Astrocyte of the spinal cord (primary cell): ENCODE data around the gene OPCML.

Experiments used
- DNase-seq: peaks from one replicate; pipeline ENCODE4 v3.0.0; 2011; ENCODE audit warnings: low read depth, low spot score
- H3K4me3 ChIP-seq: 2 replicates; pipeline ENCODE4 v1.5.1; 2011; ENCODE audit warnings: low read depth, mild to moderate bottlenecking, low read length, moderate library complexity
- in situ Hi-C: cut with HindIII; loops from 2 replicates; pipeline ENCODE4 v1.10.0; 2017; ENCODE audit warnings: low sequenced_read_pairs
- TF ChIP-seq, protein P1 (sequence below): IDR thresholded peaks from 2 replicates; pipeline ENCODE4 v1.5.1; 2012; ENCODE audit warnings: low read depth, mild to moderate bottlenecking, low read length, inconsistent platforms

OPCML gene

DNA sequence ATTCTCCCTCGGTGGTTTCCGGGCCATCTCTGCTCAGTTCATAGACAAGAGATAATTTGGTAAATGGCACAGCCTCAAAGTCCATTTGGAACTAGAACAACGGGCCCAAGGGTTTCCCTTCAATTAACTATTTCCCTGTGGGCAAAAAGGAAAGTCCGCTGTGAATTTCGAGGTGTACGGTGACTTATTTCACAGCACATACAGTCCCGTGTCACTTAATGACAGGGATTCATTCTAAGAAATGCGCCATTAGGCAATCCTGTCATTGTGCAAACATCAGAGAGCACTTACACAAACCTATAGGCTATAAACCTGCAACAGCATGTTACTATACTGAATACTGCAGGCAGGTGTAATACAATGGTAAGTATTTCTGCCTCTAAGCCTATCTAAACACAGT lies 551.6 kb downstream of the OPCML start:
- in situ Hi-C loops, result no loop called here
- DNase-seq, result no peak
- TF ChIP-seq, protein P1, sequence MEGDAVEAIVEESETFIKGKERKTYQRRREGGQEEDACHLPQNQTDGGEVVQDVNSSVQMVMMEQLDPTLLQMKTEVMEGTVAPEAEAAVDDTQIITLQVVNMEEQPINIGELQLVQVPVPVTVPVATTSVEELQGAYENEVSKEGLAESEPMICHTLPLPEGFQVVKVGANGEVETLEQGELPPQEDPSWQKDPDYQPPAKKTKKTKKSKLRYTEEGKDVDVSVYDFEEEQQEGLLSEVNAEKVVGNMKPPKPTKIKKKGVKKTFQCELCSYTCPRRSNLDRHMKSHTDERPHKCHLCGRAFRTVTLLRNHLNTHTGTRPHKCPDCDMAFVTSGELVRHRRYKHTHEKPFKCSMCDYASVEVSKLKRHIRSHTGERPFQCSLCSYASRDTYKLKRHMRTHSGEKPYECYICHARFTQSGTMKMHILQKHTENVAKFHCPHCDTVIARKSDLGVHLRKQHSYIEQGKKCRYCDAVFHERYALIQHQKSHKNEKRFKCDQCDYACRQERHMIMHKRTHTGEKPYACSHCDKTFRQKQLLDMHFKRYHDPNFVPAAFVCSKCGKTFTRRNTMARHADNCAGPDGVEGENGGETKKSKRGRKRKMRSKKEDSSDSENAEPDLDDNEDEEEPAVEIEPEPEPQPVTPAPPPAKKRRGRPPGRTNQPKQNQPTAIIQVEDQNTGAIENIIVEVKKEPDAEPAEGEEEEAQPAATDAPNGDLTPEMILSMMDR, result no peak
- H3K4me3 ChIP-seq, result no peak overlapping the region

DNA sequence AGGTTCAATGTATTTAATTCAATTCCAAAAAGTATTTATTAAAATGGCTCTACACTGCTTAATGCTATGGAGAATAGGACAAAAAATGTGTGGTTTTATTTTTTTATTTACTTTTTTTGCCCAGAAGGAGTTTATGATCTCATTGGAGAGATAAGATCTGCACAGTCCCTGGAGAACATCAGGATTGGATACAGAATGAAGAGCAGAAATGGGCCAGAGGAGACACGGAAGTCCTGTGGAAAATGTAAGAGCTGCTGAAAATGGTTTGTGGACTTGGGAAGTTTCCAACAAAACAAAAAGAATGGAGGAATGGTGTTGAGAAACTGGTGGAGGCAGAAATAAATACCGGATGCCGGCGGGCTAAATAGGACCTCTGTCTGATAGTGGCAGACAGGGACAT lies 554.6 kb downstream of the OPCML start:
- no peak overlapping the region for H3K4me3 ChIP-seq
- TF ChIP-seq, protein P1, result no peak
- no peak for DNase-seq
- in situ Hi-C loops, result no loop called here

DNA sequence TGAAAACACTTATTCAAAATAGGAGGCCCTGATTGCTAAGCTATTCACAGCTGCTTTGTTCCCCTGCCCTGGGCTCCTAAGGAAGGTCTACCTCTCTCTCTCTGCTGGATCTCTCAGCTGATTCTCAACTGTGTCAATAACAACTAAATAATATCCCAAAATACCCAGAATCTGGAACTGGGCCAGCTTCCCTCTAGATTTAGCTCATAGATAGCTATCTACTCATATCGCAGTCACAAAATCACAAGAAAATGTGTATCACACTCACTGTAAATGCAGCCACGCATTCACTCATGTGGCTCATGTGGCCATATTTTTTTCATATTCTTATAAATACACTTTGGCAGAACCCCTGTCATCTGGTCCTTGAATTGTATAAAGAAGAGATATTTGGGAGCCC lies 555.1 kb downstream of the OPCML start:
- DNase-seq, result no peak
- H3K4me3 ChIP-seq, result no peak overlapping the region
- in situ Hi-C loops, result no loop called here
- TF ChIP-seq, protein P1, result no peak

DNA sequence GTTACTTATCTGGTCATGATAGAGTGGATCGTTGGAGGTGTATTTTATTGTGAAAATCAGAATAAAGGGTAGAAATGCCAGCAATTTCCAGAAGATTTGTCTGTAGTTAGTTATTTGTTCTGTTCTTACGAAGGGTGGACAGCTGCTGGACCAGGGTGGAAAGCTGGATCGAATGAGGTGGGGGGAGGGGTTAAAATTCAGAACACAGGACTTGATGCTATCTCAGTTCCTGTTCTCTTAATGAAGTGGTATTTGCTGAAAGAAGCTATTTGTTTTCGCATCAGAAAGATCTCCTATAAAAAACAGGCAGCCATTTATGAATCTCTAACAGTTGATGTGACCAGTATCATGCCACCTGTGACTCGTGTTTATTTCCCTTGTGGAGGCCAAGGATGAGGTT lies 556.2 kb downstream of the OPCML start:
- no peak for DNase-seq
- H3K4me3 ChIP-seq, result no peak overlapping the region
- in situ Hi-C loops, result no loop called here
- TF ChIP-seq, protein P1, result no peak

DNA sequence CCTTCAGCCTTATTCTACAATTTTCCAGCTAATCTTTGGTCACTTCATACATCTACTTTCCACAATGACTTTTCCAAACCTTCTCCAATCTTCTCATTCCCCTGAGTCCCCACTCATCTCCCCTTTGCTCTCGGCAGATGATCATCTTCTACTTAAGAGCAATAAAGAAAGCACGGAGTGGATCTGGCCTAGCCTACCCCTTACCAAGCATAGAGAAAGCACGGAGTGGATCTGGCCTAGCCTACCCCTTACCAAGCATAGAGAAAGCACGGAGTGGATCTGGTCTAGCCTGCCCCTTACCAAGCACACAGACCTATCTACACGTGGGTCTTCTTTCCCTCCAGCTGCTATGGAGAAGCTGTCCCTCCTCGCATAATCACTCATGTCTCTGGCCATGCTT lies 558.6 kb downstream of the OPCML start:
- TF ChIP-seq, protein P1, result no peak
- no peak overlapping the region for H3K4me3 ChIP-seq
- in situ Hi-C loops, result no loop called here
- DNase-seq, result no peak

DNA sequence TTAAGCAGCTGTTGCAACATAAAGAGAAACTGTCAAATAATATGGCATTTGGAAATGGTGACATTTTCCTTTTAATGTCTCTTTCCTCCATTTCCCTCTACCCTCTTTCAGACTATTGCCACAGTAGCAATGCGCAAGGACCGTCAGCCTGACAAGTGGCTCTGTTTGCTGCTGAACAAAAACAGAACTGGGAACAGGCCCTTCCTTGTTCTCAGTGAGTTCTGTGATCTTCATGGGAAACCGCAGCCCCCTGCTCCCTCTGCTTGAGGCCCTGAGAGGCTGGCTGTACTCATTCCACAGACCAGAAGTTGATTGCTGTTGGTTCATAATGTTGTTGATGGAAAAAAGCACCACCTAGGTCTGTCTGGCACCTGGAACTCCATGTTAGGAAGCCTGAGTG lies 559.7 kb downstream of the OPCML start:
- H3K4me3 ChIP-seq, result no peak overlapping the region
- DNase-seq, result no peak
- TF ChIP-seq, protein P1, result no peak
- in situ Hi-C loops, result no loop called here

DNA sequence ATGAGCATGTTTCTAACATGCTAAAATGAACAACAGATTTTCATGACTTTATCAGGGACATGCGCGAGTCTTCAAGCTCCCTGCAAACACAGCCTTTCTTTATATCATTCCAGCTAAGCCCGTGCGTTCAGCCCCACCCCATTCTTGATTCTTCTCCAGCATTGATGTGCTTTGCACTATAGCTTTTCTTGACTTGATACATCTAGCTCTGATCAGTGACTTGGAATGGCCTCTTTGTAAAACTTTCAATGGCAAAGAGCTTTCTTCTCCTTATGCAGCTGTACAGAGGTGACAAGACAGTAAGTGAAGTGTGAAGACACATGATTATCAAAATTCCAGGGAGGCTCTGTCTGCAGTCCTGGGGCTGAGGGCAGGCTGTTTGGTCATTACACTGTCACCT lies 561.0 kb downstream of the OPCML start:
- in situ Hi-C loops, result no loop called here
- DNase-seq, result no peak
- TF ChIP-seq, protein P1, result no peak
- no peak overlapping the region for H3K4me3 ChIP-seq
